Measurements from ENCODE around the gene BICDL2.
A peak's percentile ranks its signal among the peaks of the same experiment; 100 is the strongest.
"Not testable (repeated sequence)": the region's sequence is repeated elsewhere in the genome, so short reads cannot be mapped to it uniquely, and the experiment has no call there.

Gene BICDL2

GRCh38 chr16:3036726-3037315, at the start of gene BICDL2:
TSS of gene BICDL2 (minus strand) at chr16:3036944. CDS start at chr16:3035496, 1,448 bp downstream.
- DNase-seq (ENCODE audit: low read depth) = no peak

GRCh38 chr16:3085868-3086595, 49.3 kb upstream of the BICDL2 start:
- DNase-seq (ENCODE audit: low read depth) = no peak

- DNase-seq (ENCODE audit: low read depth) = no peak
Measured at GRCh38 chr16:3084969-3085670, 48.4 kb upstream of the BICDL2 start.

GRCh38 chr16:3084491-3084890, 47.7 kb upstream of the BICDL2 start:
- DNase-seq (ENCODE audit: low read depth) = no peak

- not testable (repeated sequence) for DNase-seq (ENCODE audit: low read depth)
Measured at GRCh38 chr16:3083408-3083807, 46.7 kb upstream of the BICDL2 start.

- DNase-seq (ENCODE audit: low read depth) = not testable (repeated sequence)
Measured at GRCh38 chr16:3081957-3082356, 45.2 kb upstream of the BICDL2 start.

GRCh38 chr16:3080024-3080423, 43.3 kb upstream of the BICDL2 start:
- no peak for DNase-seq (ENCODE audit: low read depth)

- DNase-seq (ENCODE audit: low read depth) = no peak
Measured at GRCh38 chr16:3076577-3076976, 39.8 kb upstream of the BICDL2 start.

- not testable (repeated sequence) for DNase-seq (ENCODE audit: low read depth)
Measured at GRCh38 chr16:3075946-3076345, 39.2 kb upstream of the BICDL2 start.

- no peak for DNase-seq (ENCODE audit: low read depth)
Measured at GRCh38 chr16:3075523-3075915, 38.8 kb upstream of the BICDL2 start.

GRCh38 chr16:3074860-3075522, 38.2 kb upstream of the BICDL2 start:
- DNase-seq (ENCODE audit: low read depth) = peak; percentile 69

GRCh38 chr16:3073448-3073847, 36.7 kb upstream of the BICDL2 start:
- no peak for DNase-seq (ENCODE audit: low read depth)

GRCh38 chr16:3072576-3073263, 36.0 kb upstream of the BICDL2 start:
- not testable (repeated sequence) for DNase-seq (ENCODE audit: low read depth)

GRCh38 chr16:3072148-3072547, 35.4 kb upstream of the BICDL2 start:
- not testable (repeated sequence) for DNase-seq (ENCODE audit: low read depth)

- no peak for DNase-seq (ENCODE audit: low read depth)
Measured at GRCh38 chr16:3071655-3072054, 34.9 kb upstream of the BICDL2 start.

GRCh38 chr16:3070608-3071111, 33.9 kb upstream of the BICDL2 start:
- DNase-seq (ENCODE audit: low read depth) = no peak

- DNase-seq (ENCODE audit: low read depth) = not testable (repeated sequence)
Measured at GRCh38 chr16:3069146-3069545, 32.4 kb upstream of the BICDL2 start.

GRCh38 chr16:3068487-3068886, 31.7 kb upstream of the BICDL2 start:
- DNase-seq (ENCODE audit: low read depth) = no peak

GRCh38 chr16:3066440-3066748, 29.6 kb upstream of the BICDL2 start:
- no peak for DNase-seq (ENCODE audit: low read depth)

- DNase-seq (ENCODE audit: low read depth) = no peak
Measured at GRCh38 chr16:3065742-3066439, 29.1 kb upstream of the BICDL2 start.

- DNase-seq (ENCODE audit: low read depth) = peak; percentile 53
Measured at GRCh38 chr16:3065069-3065741, 28.5 kb upstream of the BICDL2 start, which contains the start of gene IL32. TSS of gene IL32 (plus strand) at chr16:3065640. CDS start at chr16:3065812, 172 bp downstream.
